PC-9 (cell line): ENCODE data around the gene TGFB1I1. TPM values are rescaled to one million over a fixed set of nuclear protein-coding genes. Genes with fewer than 3 reads are reported as not detected.

Source experiments
- BruUV-seq: library from RNA; stranded (reverse); fragments of 400-500 nt; replicated peaks from 2 replicates; lab custom pipeline; 2021; lab: Mats Ljungman, UMichigan
- CTCF ChIA-PET: fragments of 300-600 bp; sonication (Branson Sonifier 250); formaldehyde crosslinking; loops from one replicate; lab custom pipeline; 2022; ENCODE audit warnings: antibody characterized with exemption; lab: Charles Lee
- POLR2A ChIA-PET: fragments of 300-600 bp; sonication (Branson Sonifier 250); formaldehyde crosslinking; loops from one replicate; lab custom pipeline; 2022; ENCODE audit warnings: antibody characterized with exemption; ENCODE audit not compliant: unreplicated experiment; lab: Charles Lee
- DNase-seq, 2 experiments: peaks; one replicate each; pipeline versions ENCODE4 v3.0.0 to v3.0.0-alpha.2; 2015 to 2022; ENCODE audit warnings: mixed read lengths in 1 of 2
- H2AFZ ChIP-seq: fragments of 200-600 bp; sonication (generic); 2 replicates; pipeline ENCODE4 v1.8.1; 2017; ENCODE audit warnings: antibody characterized with exemption
- H3F3A ChIP-seq: fragments of 200-600 bp; sonication (generic); 2 replicates; pipeline ENCODE4 v1.8.1; 2017; ENCODE audit warnings: antibody characterized with exemption, mild to moderate bottlenecking, low read depth; ENCODE audit not compliant: insufficient read depth
- H3K27ac ChIP-seq: fragments of 200-600 bp; sonication (generic); 2 replicates; pipeline ENCODE4 v1.6.1; 2016; ENCODE audit warnings: mixed run types
- H3K27me3 ChIP-seq: fragments of 200-600 bp; sonication (generic); 2 replicates; pipeline ENCODE4 v1.6.1; 2016; ENCODE audit warnings: low read depth, mixed run types; ENCODE audit not compliant: insufficient read depth
- H3K36me3 ChIP-seq: fragments of 200-600 bp; sonication (generic); 2 replicates; pipeline ENCODE4 v1.6.1; 2016; ENCODE audit warnings: low read depth, mixed run types
- H3K4me1 ChIP-seq: fragments of 200-600 bp; sonication (generic); replicated peaks from 2 replicates; pipeline ENCODE4 v1.6.1; 2016; ENCODE audit warnings: mixed run types; ENCODE audit not compliant: insufficient read depth
- H3K4me2 ChIP-seq: fragments of 200-600 bp; sonication (generic); 2 replicates; pipeline ENCODE4 v1.6.1; 2017; ENCODE audit warnings: mixed run types
- H3K4me3 ChIP-seq: fragments of 200-600 bp; sonication (generic); 2 replicates; pipeline ENCODE4 v1.6.1; 2016; ENCODE audit warnings: mixed run types
- H3K79me2 ChIP-seq: fragments of 200-600 bp; sonication (generic); 2 replicates; pipeline ENCODE4 v1.6.1; 2017; ENCODE audit warnings: low read depth, mixed run types
- H3K9me2 ChIP-seq: fragments of 200-600 bp; sonication (generic); 2 replicates; pipeline ENCODE4 v1.8.1; 2017; ENCODE audit warnings: mild to moderate bottlenecking; ENCODE audit not compliant: insufficient read depth
- H3K9me3 ChIP-seq: fragments of 200-600 bp; sonication (generic); 2 replicates; pipeline ENCODE4 v1.8.1; 2016; ENCODE audit warnings: low read depth; ENCODE audit not compliant: insufficient read depth
- H4K20me1 ChIP-seq: fragments of 200-600 bp; sonication (generic); 2 replicates; pipeline ENCODE4 v1.8.1; 2017; ENCODE audit not compliant: insufficient read depth
- EZH2 ChIP-seq: fragments of 200-600 bp; sonication (generic); IDR thresholded peaks from 2 replicates; pipeline ENCODE4 v1.8.0; 2017; ENCODE audit warnings: antibody characterized with exemption, low read depth
- intact Hi-C: fragments of 100-400 bp; cut with micrococcal nuclease; formaldehyde crosslinking; loops from one replicate; pipeline ENCODE4 v1.10.0; 2022; ENCODE audit not compliant: unreplicated experiment
- total RNA-seq: library from RNA; stranded (reverse); gene quantifications from 2 replicates; pipeline ENCODE4 v1.2.3, GENCODE V29; 2021
- TF ChIP-seq, protein P1 (sequence below): fragments of 200-600 bp; sonication (generic); conservative IDR thresholded peaks from 2 replicates; pipeline ENCODE4 v1.6.1; 2017; ENCODE audit warnings: mixed run types, antibody characterized with exemption, mild to moderate bottlenecking, moderate library complexity

Gene TGFB1I1
- total RNA-seq, 1 experiment from 2014 or later, result 9.0 TPM

DNA sequence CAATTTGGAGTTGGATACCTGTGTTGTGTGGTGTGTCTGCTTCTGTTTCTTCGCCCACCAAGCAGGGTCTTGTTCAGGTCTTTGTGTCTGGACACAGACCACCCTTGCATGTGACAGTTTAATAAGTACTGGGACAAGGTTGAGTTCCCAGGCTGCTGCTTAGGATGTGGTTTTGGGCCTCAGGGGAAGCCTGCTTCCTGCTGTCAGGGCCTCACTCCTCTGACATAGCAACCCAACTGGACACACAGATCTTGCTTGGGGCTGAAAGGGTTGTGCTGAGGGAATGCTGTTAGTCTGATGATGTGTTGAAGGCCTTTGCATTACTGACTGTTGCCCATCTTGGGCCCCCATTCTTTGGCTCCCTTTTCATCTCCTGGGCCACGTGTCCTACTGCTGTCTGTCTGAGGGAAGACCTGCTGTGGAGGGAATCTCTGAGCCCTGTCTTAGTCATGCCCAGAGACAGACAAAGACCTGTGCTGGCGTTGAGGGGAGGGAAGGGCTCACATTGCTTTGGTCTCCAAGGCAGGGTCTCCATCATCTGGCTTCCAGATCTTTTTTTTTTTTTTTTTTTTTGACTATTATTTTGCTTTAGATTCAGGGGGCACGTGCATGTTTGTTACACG, 4.7 kb upstream of the TGFB1I1 start:
- no peaks in the 10 kb centered on the region for H3K79me2 ChIP-seq
- H3K9me2 ChIP-seq, result no peaks in the 10 kb centered on the region
- BruUV-seq, result no TSS peak
- CTCF ChIA-PET, result no interaction called here
- no peaks in the 10 kb centered on the region for H3K36me3 ChIP-seq
- TF ChIP-seq, protein P1, sequence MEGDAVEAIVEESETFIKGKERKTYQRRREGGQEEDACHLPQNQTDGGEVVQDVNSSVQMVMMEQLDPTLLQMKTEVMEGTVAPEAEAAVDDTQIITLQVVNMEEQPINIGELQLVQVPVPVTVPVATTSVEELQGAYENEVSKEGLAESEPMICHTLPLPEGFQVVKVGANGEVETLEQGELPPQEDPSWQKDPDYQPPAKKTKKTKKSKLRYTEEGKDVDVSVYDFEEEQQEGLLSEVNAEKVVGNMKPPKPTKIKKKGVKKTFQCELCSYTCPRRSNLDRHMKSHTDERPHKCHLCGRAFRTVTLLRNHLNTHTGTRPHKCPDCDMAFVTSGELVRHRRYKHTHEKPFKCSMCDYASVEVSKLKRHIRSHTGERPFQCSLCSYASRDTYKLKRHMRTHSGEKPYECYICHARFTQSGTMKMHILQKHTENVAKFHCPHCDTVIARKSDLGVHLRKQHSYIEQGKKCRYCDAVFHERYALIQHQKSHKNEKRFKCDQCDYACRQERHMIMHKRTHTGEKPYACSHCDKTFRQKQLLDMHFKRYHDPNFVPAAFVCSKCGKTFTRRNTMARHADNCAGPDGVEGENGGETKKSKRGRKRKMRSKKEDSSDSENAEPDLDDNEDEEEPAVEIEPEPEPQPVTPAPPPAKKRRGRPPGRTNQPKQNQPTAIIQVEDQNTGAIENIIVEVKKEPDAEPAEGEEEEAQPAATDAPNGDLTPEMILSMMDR, result no peak
- no peak for TF ChIP-seq EZH2
- 0 out of 2 replicates have a peak, but pooled peaks cover 5% of the 10 kb centered on the region for H3K4me1 ChIP-seq
- no peaks in the 10 kb centered on the region; the same call in 1 of the 2 replicates for H4K20me1 ChIP-seq
- no peaks in the 10 kb centered on the region for H3K27me3 ChIP-seq
- no peak overlapping the region for H3K27ac ChIP-seq
- no peaks in the 10 kb centered on the region for H3K9me3 ChIP-seq
- H3K4me2 ChIP-seq, result no peak overlapping the region
- intact Hi-C loops, result no loop called here
- H3F3A ChIP-seq, result peaks cover 11% of the 10 kb centered on the region; the same call in 1 of the 2 replicates
- H3K4me3 ChIP-seq, result no peak overlapping the region
- DNase-seq, result no peak
- H2AFZ ChIP-seq, result no peak overlapping the region
- POLR2A ChIA-PET, result no interaction called here

DNA sequence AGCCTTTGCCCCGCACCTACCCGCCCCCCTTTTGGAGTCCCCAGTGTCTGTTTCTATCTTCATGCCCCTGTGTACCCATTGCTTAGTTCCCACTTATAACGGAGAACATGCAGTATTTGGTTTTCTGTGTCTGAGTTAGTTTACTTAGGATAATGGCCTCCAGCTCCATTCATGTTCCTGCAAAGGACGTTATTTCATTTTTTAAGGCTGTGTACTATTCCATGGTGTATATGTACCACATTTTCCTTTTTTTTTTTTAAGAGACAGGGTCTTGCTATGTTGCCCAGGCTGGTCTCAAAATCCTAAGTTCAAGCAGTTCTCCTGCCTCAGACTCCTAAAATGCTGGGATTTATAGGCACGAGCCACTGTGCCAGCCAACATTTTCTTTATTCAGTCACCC, 4.1 kb upstream of the TGFB1I1 start:
- no peaks in the 10 kb centered on the region; the same call in 1 of the 2 replicates for H4K20me1 ChIP-seq
- no peak for DNase-seq
- H2AFZ ChIP-seq, result no peak overlapping the region
- no peaks in the 10 kb centered on the region for H3K9me2 ChIP-seq
- no peak overlapping the region for H3K4me2 ChIP-seq
- H3K4me1 ChIP-seq, result 0 out of 2 replicates have a peak, but pooled peaks cover 5% of the 10 kb centered on the region
- ChIA-PET POLR2A (no interaction called here), CTCF (no interaction called here)
- H3K27ac ChIP-seq, result no peak overlapping the region
- H3F3A ChIP-seq, result peaks cover 16% of the 10 kb centered on the region; the same call in 1 of the 2 replicates
- no peaks in the 10 kb centered on the region for H3K79me2 ChIP-seq
- no TSS peak for BruUV-seq
- no peaks in the 10 kb centered on the region for H3K9me3 ChIP-seq
- TF ChIP-seq, protein P1, result no peak
- TF ChIP-seq EZH2, result no peak
- H3K27me3 ChIP-seq, result no peaks in the 10 kb centered on the region
- H3K36me3 ChIP-seq, result no peaks in the 10 kb centered on the region
- intact Hi-C loops, result no loop called here
- H3K4me3 ChIP-seq, result no peak overlapping the region

DNA sequence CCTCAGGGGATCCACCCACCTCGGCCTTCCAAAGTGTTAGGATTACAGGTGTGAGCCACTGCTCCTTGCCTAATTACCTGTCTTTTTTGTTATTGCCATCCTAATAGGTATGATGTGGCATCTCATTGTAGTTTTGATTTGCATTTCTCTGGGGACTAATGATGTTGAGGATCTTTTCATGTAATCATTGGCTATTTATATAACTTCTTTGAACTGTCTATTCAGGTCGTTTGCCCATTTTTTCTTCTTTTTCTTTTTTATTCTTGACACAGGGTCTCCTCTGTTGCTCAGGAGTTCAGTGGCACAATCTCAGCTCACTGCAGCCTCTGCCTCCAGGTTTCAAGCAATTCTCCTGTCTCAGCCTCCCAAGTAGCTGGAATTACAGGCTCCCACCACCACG, 1.3 kb upstream of the TGFB1I1 start:
- Histone ChIP-seq H3K9me2 (no peaks in the 10 kb centered on the region), H3K36me3 (no peaks in the 10 kb centered on the region), H3K27me3 (no peaks in the 10 kb centered on the region), H3K27ac (no peak overlapping the region), H4K20me1 (no peaks in the 10 kb centered on the region; the same call in 1 of the 2 replicates), H2AFZ (no peak overlapping the region), H3K4me2 (no peak overlapping the region), H3K79me2 (no peaks in the 10 kb centered on the region), H3K4me1 (0 out of 2 replicates have a peak, but pooled peaks cover 5% of the 10 kb centered on the region), H3F3A (peaks cover 21% of the 10 kb centered on the region; the same call in 1 of the 2 replicates), H3K9me3 (no peaks in the 10 kb centered on the region), H3K4me3 (no peak overlapping the region)
- TF ChIP-seq EZH2, result no peak
- TF ChIP-seq, protein P1, result no peak
- ChIA-PET POLR2A (no interaction called here), CTCF (interaction anchor here (0.7 kb wide), 1 partner anchor 30 kb away, joined by 3 read pairs; no protein-coding TSS in a partner anchor)
- intact Hi-C loops, result loop anchor here (5.0 kb wide), 1 partner anchor 227 kb away; no protein-coding TSS in a partner anchor
- BruUV-seq, result no TSS peak
- no peak for DNase-seq
